Measurements from ENCODE around the gene HS6ST3.

GRCh38 chr13:96700657-96701056 lies 610.8 kb downstream of the HS6ST3 start:
- TF ChIP-seq TCF7L2 (IDR thresholded peaks at IDR 0.05; ENCODE audit: low read depth, low read length) (no peak), CEBPZ (IDR thresholded peaks at IDR 0.05; ENCODE audit: borderline replicate concordance, low read depth, low read length) (no peak), CTCF (IDR thresholded peaks at IDR 0.05 in 2 of 3, conservative IDR thresholded peaks at IDR 0.05 in 1 of 3; ENCODE audit: insufficient read depth in 2 of 3, low read depth in 1 of 3, low read length in 3 of 3) (no peak), FOXP1 (CRISPR knock-in tag; IDR thresholded peaks at IDR 0.05) (no peak), ZFP91 (CRISPR knock-in tag; IDR thresholded peaks at IDR 0.05) (no peak), USF1 (CRISPR knock-in tag; IDR thresholded peaks at IDR 0.05) (no peak), CUX1 (CRISPR knock-in tag; IDR thresholded peaks at IDR 0.05) (no peak)
